ENCODE measurements around the gene RRP9.

DNA sequence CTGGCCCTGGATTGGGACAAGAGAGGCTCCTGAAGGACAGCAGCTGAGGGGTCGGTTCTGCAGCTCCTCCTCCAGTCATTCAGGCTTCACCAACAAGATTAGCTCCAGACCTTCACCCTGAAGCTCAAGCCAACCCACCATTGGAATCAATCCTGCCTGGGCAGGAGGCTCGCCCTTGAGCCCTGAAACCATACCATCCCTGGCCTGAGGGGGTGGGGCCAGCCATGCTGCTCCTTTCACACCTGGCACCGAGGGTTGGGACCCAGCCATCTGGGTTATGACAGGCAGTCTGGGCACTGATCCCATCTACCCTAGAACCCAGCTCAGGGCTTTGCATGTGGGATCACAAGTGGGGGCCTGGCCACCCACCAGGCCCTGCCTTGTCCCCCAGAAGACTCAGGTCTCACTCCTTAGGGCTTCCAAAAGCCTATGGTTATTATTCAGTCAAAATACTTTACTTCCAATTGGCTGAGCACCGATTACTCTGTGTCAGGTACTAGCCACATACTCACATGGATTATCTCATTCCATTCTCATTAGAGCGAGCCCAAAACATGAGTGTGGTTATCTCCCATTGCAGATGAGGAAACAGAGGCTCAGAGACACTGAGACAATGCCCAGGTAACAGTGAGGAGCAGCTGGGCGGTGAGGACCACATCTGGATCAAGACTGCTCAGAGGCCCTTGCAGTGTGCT lies 29.0 kb upstream of the RRP9 start:
- TF ChIP-seq, protein P1, sequence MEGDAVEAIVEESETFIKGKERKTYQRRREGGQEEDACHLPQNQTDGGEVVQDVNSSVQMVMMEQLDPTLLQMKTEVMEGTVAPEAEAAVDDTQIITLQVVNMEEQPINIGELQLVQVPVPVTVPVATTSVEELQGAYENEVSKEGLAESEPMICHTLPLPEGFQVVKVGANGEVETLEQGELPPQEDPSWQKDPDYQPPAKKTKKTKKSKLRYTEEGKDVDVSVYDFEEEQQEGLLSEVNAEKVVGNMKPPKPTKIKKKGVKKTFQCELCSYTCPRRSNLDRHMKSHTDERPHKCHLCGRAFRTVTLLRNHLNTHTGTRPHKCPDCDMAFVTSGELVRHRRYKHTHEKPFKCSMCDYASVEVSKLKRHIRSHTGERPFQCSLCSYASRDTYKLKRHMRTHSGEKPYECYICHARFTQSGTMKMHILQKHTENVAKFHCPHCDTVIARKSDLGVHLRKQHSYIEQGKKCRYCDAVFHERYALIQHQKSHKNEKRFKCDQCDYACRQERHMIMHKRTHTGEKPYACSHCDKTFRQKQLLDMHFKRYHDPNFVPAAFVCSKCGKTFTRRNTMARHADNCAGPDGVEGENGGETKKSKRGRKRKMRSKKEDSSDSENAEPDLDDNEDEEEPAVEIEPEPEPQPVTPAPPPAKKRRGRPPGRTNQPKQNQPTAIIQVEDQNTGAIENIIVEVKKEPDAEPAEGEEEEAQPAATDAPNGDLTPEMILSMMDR (conservative IDR thresholded peaks at IDR 0.05 in 1 of 2, IDR thresholded peaks at IDR 0.05 in 1 of 2; ENCODE audit: extremely low read depth in 1 of 2, insufficient read depth in 1 of 2, low read depth in 1 of 2, low read length in 2 of 2) = no peak
- TF ChIP-seq EZH2 (IDR thresholded peaks at IDR 0.05; ENCODE audit: borderline replicate concordance, low read length) = no peak
